GM12875 (cell line): Measurements from ENCODE around the gene NUS1.
"Not testable (repeated sequence)": the region's sequence is repeated elsewhere in the genome, so short reads cannot be mapped to it uniquely, and the experiment has no call there.

ENCODE experiments used
- H3K4me3 ChIP-seq: one replicate; pipeline ENCODE4 v1.5.1; 2011; ENCODE audit warnings: low read depth, low read length, control low read depth
- TF ChIP-seq, protein P1 (sequence below): IDR thresholded peaks from 2 replicates; pipeline ENCODE4 v1.5.1; 2011; ENCODE audit warnings: low read depth, mild to moderate bottlenecking, control low read depth, inconsistent platforms, low read length, moderate library complexity, borderline replicate concordance; ENCODE audit not compliant: insufficient read depth

Gene NUS1

DNA sequence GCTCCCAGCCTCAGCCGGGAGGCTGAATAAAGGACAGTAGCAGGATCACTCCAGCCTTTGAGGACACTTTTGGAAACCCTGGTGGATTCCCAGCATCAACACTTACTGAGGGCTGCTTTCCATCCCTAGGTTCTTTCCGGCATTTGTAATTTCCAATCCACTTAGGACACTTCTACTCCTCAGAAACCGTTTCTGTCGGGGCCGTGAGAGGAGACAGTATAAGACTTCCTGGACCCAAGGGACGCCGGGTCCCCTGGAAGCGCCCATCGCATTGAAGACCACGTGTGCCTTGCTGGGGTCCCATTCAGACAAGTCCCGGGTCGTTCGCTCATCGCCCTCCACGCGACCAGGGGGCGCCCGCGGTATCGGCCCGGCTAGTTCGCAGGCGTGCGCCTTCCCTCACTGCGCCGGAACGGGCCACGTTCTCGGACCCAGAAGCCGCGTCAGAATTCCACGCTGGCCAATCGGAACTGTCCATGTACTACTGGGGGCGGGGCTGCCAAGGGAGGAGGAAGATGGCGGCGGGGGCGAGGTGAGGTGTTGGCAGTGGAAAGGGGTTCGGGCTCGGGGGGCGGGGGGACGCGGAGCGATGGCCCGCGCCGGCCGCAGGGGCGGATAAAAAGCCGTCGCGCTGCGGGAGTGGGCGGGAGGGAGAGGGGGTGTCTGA lies at the start of gene NUS1:
NUS1 (plus strand) TSS at position 479 of the 667 bp plus-strand sequence. CDS start 202 bp downstream, outside the sequence.
- TF ChIP-seq, protein P1, sequence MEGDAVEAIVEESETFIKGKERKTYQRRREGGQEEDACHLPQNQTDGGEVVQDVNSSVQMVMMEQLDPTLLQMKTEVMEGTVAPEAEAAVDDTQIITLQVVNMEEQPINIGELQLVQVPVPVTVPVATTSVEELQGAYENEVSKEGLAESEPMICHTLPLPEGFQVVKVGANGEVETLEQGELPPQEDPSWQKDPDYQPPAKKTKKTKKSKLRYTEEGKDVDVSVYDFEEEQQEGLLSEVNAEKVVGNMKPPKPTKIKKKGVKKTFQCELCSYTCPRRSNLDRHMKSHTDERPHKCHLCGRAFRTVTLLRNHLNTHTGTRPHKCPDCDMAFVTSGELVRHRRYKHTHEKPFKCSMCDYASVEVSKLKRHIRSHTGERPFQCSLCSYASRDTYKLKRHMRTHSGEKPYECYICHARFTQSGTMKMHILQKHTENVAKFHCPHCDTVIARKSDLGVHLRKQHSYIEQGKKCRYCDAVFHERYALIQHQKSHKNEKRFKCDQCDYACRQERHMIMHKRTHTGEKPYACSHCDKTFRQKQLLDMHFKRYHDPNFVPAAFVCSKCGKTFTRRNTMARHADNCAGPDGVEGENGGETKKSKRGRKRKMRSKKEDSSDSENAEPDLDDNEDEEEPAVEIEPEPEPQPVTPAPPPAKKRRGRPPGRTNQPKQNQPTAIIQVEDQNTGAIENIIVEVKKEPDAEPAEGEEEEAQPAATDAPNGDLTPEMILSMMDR, result peak; percentile 85
- H3K4me3 ChIP-seq, result peak within 1 kb of the TSS; percentile 50

DNA sequence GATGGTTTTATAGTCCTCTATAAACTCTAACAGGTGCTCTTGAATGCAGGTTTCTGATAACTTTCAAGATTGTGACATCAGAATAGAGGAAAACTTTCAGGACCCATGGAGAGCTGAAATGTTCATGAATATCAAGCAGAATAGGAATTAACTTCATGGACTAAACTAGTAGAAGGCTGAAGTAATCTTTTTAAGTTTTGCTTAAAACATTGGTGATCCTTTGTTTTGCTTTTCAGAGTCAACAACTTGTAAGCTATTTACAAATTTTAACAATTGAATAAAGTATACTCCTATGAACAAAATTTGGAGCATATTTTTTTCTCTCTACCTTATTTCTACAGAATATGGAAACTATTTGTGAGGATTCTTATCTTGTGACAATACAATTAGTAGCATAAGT lies 47.7 kb upstream of the NUS1 start:
- TF ChIP-seq, protein P1, result no peak
- H3K4me3 ChIP-seq, result no peak overlapping the region

GRCh38 chr6:117629119-117629660 lies 46.1 kb upstream of the NUS1 start:
- H3K4me3 ChIP-seq, result no peak overlapping the region
- TF ChIP-seq, protein P1, result no peak

DNA sequence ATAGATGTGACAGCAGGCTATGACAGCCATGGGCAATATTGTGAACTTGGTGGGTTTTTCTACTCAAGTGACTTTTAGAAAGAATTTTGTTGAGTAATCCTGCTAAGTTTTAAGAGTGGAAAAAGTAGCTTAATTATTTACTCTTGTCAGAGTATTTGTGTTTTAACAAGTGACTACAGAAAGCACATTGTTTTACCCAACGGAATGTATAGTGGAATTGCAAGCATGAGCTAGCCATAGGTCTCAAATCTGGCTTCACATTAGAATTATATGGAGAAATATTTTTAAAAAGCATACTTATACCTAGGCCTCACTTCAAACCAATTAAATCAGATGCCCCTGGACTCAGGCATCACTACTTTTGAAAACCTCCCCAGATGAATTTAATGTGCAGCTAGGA lies 37.5 kb upstream of the NUS1 start:
- TF ChIP-seq, protein P1, result no peak
- H3K4me3 ChIP-seq, result no peak overlapping the region

GRCh38 chr6:117642976-117643375 lies 32.3 kb upstream of the NUS1 start:
- H3K4me3 ChIP-seq, result no peak overlapping the region
- TF ChIP-seq, protein P1, result no peak

- H3K4me3 ChIP-seq, result not testable (repeated sequence)
These were observed 23.3 kb upstream of the NUS1 start for GRCh38 chr6:117651984-117652383.

DNA sequence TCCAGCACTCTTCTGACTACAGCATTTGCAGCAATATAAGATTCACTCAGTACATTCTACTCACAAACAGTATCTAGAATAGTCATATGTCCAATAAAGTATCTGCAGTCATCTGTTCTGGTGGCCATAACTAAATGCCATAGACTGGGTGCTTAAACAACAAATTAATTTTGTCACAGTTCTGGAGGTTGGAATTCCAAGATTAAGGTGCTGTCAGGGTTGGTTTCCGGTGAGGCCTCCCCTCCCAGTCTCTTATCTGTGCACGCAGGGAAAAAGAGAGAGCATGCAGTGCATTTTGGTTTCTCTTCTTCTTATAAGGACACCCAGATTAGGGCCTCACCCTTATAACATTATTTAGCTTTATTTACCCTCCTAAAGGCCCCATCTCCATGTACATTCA lies 21.3 kb upstream of the NUS1 start:
- H3K4me3 ChIP-seq, result no peak overlapping the region
- TF ChIP-seq, protein P1, result no peak

DNA sequence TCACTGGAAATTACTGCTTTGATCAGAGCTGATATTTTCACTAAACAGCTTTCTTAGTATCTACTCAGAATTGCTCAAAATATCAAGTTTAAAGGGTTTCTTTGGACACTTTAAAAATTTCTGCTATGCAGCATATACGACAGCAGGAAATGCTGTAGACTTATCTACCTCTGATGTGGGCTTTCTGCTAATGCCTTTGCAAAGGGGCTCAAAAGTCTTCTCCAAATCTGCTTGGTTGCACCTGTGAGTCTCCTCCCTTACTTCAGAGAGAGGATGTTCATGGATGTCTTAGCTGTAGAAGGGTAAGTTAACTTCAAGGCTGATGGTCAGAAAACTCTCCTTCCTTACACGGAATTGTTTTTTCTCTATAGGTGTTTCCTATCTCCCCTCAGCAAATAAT lies 19.9 kb upstream of the NUS1 start:
- TF ChIP-seq, protein P1, result no peak
- H3K4me3 ChIP-seq, result no peak overlapping the region
